ENCODE results near the gene FNDC11. TPM values are rescaled to one million over a fixed set of nuclear protein-coding genes. Genes with fewer than 3 reads are reported as not detected.
"Not testable (repeated sequence)": the region's sequence is repeated elsewhere in the genome, so short reads cannot be mapped to it uniquely, and the experiment has no call there.

The FNDC11 gene
- polyA plus RNA-seq, 2 of the 4 experiments (the other 2 are of a cell fraction): 0.14 to 0.18 TPM

GRCh38 chr20:63568170-63568981 is 14.4 kb downstream of the FNDC11 start (continued):
- TF ChIP-seq, protein P1, sequence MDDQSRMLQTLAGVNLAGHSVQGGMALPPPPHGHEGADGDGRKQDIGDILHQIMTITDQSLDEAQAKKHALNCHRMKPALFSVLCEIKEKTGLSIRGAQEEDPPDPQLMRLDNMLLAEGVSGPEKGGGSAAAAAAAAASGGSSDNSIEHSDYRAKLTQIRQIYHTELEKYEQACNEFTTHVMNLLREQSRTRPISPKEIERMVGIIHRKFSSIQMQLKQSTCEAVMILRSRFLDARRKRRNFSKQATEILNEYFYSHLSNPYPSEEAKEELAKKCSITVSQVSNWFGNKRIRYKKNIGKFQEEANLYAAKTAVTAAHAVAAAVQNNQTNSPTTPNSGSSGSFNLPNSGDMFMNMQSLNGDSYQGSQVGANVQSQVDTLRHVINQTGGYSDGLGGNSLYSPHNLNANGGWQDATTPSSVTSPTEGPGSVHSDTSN (IDR thresholded peaks at IDR 0.05): no peak

- ATAC-seq (no peak), DNase-seq (ENCODE audit: low read depth in 1 of 2, low spot score in 1 of 2) (no peak), FAIRE-seq (no peak)
- ChIA-PET CTCF (interaction anchor here (0.7 to 1.5 kb wide), 3 partner anchors 30 to 404 kb away, joined by 3 to 7 read pairs (median 3); no protein-coding TSS in a partner anchor), POLR2A (interaction anchor here (0.7 kb wide), 1 partner anchor 89 kb away, joined by 3 read pairs; the partner anchor contains the start of gene RTEL1)
- Histone ChIP-seq H3K4me2 (no peak overlapping the region), H3K4me1 (peaks cover 7% of the 10 kb centered on the region; the same call in 2 of the 3 replicates), H3K4me3 (no peak overlapping the region), H3K9me3 (no peaks in the 10 kb centered on the region), H3K27ac (no peak overlapping the region)
- no peak for TF ChIP-seq BHLHE40 (IDR thresholded peaks at IDR 0.05; ENCODE audit: low read depth, low read length)
- TF ChIP-seq HDAC2 (IDR thresholded peaks at IDR 0.05): no peak
- TF ChIP-seq, protein P2, sequence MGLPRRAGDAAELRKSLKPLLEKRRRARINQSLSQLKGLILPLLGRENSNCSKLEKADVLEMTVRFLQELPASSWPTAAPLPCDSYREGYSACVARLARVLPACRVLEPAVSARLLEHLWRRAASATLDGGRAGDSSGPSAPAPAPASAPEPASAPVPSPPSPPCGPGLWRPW (IDR thresholded peaks at IDR 0.05): no peak
- TF ChIP-seq TP53 (CRISPR knock-in tag; IDR thresholded peaks at IDR 0.05): no peak
- no peak for TF ChIP-seq MAFK (IDR thresholded peaks at IDR 0.05; ENCODE audit: partially characterized antibody)
- TF ChIP-seq NR3C1 (IDR thresholded peaks at IDR 0.05): no peak
- no peak for TF ChIP-seq HMGXB4 (CRISPR knock-in tag; IDR thresholded peaks at IDR 0.05; ENCODE audit: borderline replicate concordance)
- TF ChIP-seq MAZ (IDR thresholded peaks at IDR 0.05; ENCODE audit: borderline replicate concordance, low read depth, low read length): no peak
- TF ChIP-seq RFX5 (IDR thresholded peaks at IDR 0.05): no peak
- TF ChIP-seq RNF2 (IDR thresholded peaks at IDR 0.05; ENCODE audit: borderline replicate concordance, low read depth): no peak
- TF ChIP-seq, protein P3, sequence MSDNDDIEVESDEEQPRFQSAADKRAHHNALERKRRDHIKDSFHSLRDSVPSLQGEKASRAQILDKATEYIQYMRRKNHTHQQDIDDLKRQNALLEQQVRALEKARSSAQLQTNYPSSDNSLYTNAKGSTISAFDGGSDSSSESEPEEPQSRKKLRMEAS (IDR thresholded peaks at IDR 0.05): no peak
- WGBS (ENCODE audit: missing lambda C conversion rate): 84% methylated on average over 24 of the region's 46 CpGs
These were observed 15.3 kb downstream of the FNDC11 start for GRCh38 chr20:63568986-63569949.

DNA sequence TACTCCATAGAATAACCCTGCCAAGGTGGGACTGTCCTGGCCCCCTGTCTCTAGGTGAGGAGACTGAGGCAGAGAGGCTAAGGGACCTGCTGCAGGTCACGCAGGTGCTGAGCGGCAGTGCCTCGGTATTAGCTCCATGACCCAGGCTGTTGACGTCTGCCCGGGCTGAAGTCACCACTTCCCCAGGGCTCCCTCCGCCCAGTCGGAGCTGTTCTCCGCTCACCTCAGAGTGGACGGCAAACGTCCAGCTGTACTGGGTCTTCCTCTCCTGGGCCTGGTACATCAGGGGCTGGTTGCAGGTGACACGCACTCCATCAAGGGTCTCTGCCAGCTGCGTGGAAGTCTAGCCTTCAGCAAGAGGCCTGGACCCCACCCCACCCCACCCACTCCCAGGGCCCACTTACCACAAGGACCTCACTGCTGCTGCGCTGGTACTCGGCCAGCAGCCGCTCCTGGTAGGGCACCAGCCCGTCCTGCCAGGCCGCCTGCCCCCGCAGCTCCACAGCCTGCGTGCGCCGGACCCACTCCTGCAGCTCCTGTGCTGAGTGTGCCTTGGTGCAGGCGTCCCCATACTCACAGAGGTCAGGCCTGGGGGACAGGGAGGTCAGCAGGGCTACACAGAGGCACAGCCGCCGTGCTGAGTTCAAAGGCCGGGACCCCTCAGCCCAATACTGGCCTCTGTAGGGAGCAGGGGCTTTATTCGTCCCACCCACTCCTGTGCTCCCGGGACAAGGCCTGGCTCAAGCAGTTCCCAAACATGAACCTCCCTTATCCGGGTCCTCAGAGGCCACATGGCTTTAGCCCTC is 16.5 kb downstream of the FNDC11 start:
- FAIRE-seq (no peak), DNase-seq (ENCODE audit: low read depth in 1 of 2, low spot score in 1 of 2) (no peak), ATAC-seq (no peak)
- H3K27ac ChIP-seq: no peak overlapping the region
- no peak overlapping the region for H3K4me3 ChIP-seq
- TF ChIP-seq NFE2L2 (conservative IDR thresholded peaks at IDR 0.05; ENCODE audit: low read length): no peak
- peaks cover 18% of the 10 kb centered on the region; the same call in 2 of the 3 replicates for H3K4me1 ChIP-seq
- no peak overlapping the region for H3K4me2 ChIP-seq
- POLR2A ChIA-PET: no interaction called here
- CTCF ChIA-PET: interaction anchor here (1.0 kb wide), 1 partner anchor 32 kb away, joined by 4 read pairs; no protein-coding TSS in a partner anchor
- no peaks in the 10 kb centered on the region for H3K9me3 ChIP-seq
- 93% methylated on average over 14 of the region's 28 CpGs for WGBS (ENCODE audit: missing lambda C conversion rate)

DNA sequence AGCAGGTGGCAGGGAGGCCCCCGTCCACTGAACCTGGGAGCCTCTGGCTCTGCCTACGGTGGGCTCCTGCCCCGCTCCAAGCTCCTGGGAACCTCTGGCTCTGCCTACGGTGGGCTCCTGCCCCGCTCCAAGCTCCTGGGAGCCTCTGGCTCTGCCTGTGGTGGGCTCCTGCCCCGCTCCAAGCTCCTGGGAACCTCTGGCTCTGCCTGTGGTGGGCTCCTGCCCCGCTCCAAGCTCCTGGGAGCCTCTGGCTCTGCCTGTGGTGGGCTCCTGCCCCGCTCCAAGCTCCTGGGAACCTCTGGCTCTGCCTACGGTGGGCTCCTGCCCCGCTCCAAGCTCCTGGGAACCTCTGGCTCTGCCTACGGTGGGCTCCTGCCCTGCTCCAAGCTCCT is 17.1 kb downstream of the FNDC11 start:
- POLR2A ChIA-PET; ATAC-seq; H3K9me3 ChIP-seq; FAIRE-seq; H3K4me3 ChIP-seq; DNase-seq (ENCODE audit: low read depth in 1 of 2, low spot score in 1 of 2); H3K4me2 ChIP-seq; H3K27ac ChIP-seq: not testable (repeated sequence)
- 38% methylated on average over 2 of the region's 11 CpGs for WGBS (ENCODE audit: missing lambda C conversion rate)
- CTCF ChIA-PET: interaction anchor here (1.0 kb wide), 1 partner anchor 33 kb away, joined by 4 read pairs; no protein-coding TSS in a partner anchor
- H3K4me1 ChIP-seq: peaks cover 20% of the 10 kb centered on the region; the same call in 2 of the 3 replicates
